Activated naive CD8-positive, alpha-beta T cell treated with anti-CD3 and anti-CD28 coated beads for 36 hours (primary cell): ENCODE measurements around the gene SSR2. TPM values are rescaled to one million over a fixed set of nuclear protein-coding genes. Genes with fewer than 3 reads are reported as not detected.

Source experiments
- DNase-seq: peaks from one replicate; pipeline ENCODE4 v3.0.0; 2021
- H3K27ac Mint-ChIP-seq: one replicate; pipeline ENCODE4 v1.8.0; 2022; ENCODE audit warnings: mild to moderate bottlenecking, moderate library complexity, mixed read lengths
- H3K27me3 Mint-ChIP-seq: one replicate; pipeline ENCODE4 v1.8.0; 2022; ENCODE audit warnings: mild to moderate bottlenecking, mixed read lengths
- H3K36me3 Mint-ChIP-seq: one replicate; pipeline ENCODE4 v1.8.0; 2021; ENCODE audit warnings: mild to moderate bottlenecking, mixed read lengths
- H3K4me1 Mint-ChIP-seq: one replicate; pipeline ENCODE4 v1.8.0; 2021; ENCODE audit warnings: mixed read lengths
- H3K4me3 Mint-ChIP-seq: one replicate; pipeline ENCODE4 v1.8.0; 2022; ENCODE audit warnings: mild to moderate bottlenecking, moderate library complexity, mixed read lengths
- H3K9me3 Mint-ChIP-seq: one replicate; pipeline ENCODE4 v1.8.0; 2022; ENCODE audit warnings: mixed read lengths
- total RNA-seq, 2 experiments: library from RNA; stranded (reverse); gene quantifications; one replicate each; pipeline ENCODE4 v1.2.3, GENCODE V29; 2021

Gene SSR2
- total RNA-seq, 2 experiments from 2014 or later = 155 TPM

DNA sequence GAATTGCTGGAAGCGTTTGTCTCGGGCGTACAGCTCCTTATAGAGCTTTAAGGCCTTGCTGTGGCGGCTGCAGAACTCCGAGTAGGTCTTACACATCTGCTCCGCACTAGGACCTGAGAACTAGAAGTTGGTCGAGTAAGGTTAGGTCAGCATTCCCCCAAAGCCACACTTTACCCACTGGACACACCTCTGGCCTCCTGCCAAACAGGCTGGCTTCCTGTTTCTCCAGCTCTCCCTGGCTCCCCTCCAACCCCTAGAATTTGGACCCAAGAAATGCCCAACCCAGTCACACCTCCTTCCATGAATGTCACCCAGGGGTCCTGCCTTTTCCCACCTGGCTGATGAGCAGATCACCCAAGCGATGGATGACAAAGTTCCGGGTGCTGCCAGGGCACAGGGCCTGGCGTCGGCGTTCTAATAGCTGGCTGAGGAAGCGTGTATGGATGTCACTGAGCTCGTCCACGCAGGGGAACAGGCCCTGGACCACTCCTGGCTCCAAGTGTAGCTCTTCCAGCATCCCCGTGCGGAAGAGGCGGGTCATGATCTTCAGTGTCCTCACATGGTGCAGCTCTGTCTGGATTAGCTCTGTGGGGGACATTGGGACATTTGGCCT is 58.0 kb downstream of the SSR2 start:
- no peak for DNase-seq
- H3K9me3 Mint-ChIP-seq = no peaks in the 10 kb centered on the region
- no peak overlapping the region for H3K27ac Mint-ChIP-seq
- H3K27me3 Mint-ChIP-seq = no peaks in the 10 kb centered on the region
- no peak overlapping the region for H3K4me3 Mint-ChIP-seq
- H3K4me1 Mint-ChIP-seq = peaks cover 27% of the 10 kb centered on the region
- H3K36me3 Mint-ChIP-seq = peaks cover 43% of the 10 kb centered on the region

DNA sequence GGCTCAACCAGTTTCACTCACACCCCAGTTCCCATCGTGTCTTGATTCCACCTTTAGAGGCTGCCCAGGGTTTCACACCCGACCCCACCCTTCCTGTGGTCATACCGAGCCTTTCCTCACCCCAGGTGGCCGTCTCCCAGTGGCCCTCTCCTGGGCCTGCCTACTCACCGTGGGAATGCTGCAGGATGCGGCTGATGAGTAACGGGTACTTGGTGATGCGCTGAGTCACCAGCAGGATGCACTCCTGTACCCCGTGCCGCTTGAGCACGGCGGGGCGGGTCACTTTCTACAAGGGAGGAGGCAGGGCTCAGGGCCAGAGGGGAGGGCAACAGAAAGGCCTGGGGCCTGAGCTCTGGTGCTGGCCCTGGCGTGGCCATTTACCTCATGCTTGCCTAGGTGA is 58.8 kb downstream of the SSR2 start:
- no peaks in the 10 kb centered on the region for H3K27me3 Mint-ChIP-seq
- H3K4me1 Mint-ChIP-seq = peaks cover 22% of the 10 kb centered on the region
- no peaks in the 10 kb centered on the region for H3K9me3 Mint-ChIP-seq
- peak overlapping the region; percentile 34 for H3K27ac Mint-ChIP-seq
- DNase-seq = no peak
- peaks cover 42% of the 10 kb centered on the region for H3K36me3 Mint-ChIP-seq
- no peak overlapping the region for H3K4me3 Mint-ChIP-seq

GRCh38 chr1:155960081-155960745 is 60.5 kb downstream of the SSR2 start:
- no peak overlapping the region for H3K4me3 Mint-ChIP-seq
- DNase-seq = no peak
- peaks cover 15% of the 10 kb centered on the region for H3K4me1 Mint-ChIP-seq
- H3K9me3 Mint-ChIP-seq = no peaks in the 10 kb centered on the region
- H3K27me3 Mint-ChIP-seq = no peaks in the 10 kb centered on the region
- peak overlapping the region; percentile 47 for H3K27ac Mint-ChIP-seq
- H3K36me3 Mint-ChIP-seq = peaks cover 35% of the 10 kb centered on the region

Other genes with a start within 250 kb of the SSR2 start
- 10 to 100 TPM; 39.3 to 41.1 TPM for gene GON4L, start 163.7 kb downstream of the SSR2 start, total RNA-seq
- gene SYT11, start 161.4 kb downstream of the SSR2 start, total RNA-seq = 10 to 100 TPM; 12.2 to 12.8 TPM
- gene RIT1, start 109.6 kb downstream of the SSR2 start, total RNA-seq = 10 to 100 TPM; 19.4 to 20.0 TPM
- gene KHDC4, start 86.5 kb downstream of the SSR2 start, total RNA-seq = 10 to 100 TPM; 53.2 to 54.7 TPM
- gene RXFP4, start 79.3 kb downstream of the SSR2 start, total RNA-seq = under 1 TPM in 1 of 2 experiments, not detected in 1; 0.16 TPM
- gene ARHGEF2, start 42.4 kb downstream of the SSR2 start, total RNA-seq = 100 to 1,000 TPM; 135 to 148 TPM
- 10 to 100 TPM; 42.6 to 47.1 TPM for gene UBQLN4, start 32.8 kb upstream of the SSR2 start, total RNA-seq
- gene LAMTOR2, start 33.8 kb upstream of the SSR2 start, total RNA-seq = 10 to 100 TPM; 45.9 to 49.1 TPM
- under 1 TPM; 0.64 to 0.99 TPM for gene RAB25, start 40.2 kb upstream of the SSR2 start, total RNA-seq
- gene MEX3A, start 61.5 kb upstream of the SSR2 start, total RNA-seq = under 1 TPM; 0.34 to 0.35 TPM
- gene LMNA, start 93.8 kb upstream of the SSR2 start, total RNA-seq = 10 to 100 TPM; 32.3 to 37.8 TPM
- 10 to 100 TPM; 13.2 to 16.1 TPM for gene SEMA4A, start 132.6 kb upstream of the SSR2 start, total RNA-seq
- 10 to 100 TPM; 55.0 to 60.7 TPM for gene SLC25A44, start 173.2 kb upstream of the SSR2 start, total RNA-seq
- gene PMF1, start 192.1 kb upstream of the SSR2 start, total RNA-seq = 10 to 100 TPM; 83.4 to 87.3 TPM
- 1 to 10 TPM; 1.6 to 2.2 TPM for gene BGLAP, start 221.2 kb upstream of the SSR2 start, total RNA-seq
- 1 to 10 TPM; 4.4 to 4.9 TPM for gene PAQR6, start 227.1 kb upstream of the SSR2 start, total RNA-seq